OCI-LY7 (cell line): Measurements from ENCODE around the gene TNFSF4.

Experiments used
- EZH2phosphoT487 ChIP-seq: fragments of 200-600 bp; sonication (generic); IDR thresholded peaks from 2 replicates; pipeline ENCODE4 v1.6.1; 2018; ENCODE audit warnings: low read depth, borderline replicate concordance, mild to moderate bottlenecking, mixed run types, antibody characterized with exemption, low read length, moderate library complexity, mixed read lengths
- TF ChIP-seq, protein P1 (sequence below): fragments of 200-600 bp; sonication (generic); conservative IDR thresholded peaks from 2 replicates; pipeline ENCODE4 v1.5.1; 2014; ENCODE audit warnings: mild to moderate bottlenecking, antibody characterized with exemption, low read length, moderate library complexity, mixed read lengths

DNA sequence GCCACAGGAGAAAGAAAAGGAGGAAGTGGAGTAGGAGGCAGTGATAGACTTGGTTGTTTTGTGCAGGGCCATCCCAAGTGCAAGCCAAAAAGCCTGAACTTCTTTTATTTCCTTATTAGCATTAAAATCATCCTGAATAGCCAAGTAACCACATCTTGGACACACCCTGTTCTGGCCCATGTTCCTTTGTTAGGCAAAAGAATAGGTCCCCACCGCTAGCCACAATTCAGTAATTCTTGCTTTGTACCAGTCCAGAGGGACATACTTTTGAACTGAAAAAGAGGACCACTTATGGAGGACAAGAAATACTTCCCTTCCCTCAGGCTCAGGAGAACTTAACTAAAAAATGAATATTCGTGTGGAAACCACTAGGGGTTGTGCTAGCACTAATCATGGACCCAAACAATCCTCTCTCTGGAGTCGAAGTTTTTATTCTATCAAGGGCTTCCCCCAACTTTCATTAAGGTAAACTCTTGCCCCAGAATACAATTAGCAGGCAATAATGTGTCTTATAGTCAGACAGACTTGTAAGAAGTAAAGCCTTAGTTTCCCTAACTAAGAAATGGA, 19.4 kb downstream of the TNFSF4 start:
- no peak for TF ChIP-seq EZH2phosphoT487
- TF ChIP-seq, protein P1, sequence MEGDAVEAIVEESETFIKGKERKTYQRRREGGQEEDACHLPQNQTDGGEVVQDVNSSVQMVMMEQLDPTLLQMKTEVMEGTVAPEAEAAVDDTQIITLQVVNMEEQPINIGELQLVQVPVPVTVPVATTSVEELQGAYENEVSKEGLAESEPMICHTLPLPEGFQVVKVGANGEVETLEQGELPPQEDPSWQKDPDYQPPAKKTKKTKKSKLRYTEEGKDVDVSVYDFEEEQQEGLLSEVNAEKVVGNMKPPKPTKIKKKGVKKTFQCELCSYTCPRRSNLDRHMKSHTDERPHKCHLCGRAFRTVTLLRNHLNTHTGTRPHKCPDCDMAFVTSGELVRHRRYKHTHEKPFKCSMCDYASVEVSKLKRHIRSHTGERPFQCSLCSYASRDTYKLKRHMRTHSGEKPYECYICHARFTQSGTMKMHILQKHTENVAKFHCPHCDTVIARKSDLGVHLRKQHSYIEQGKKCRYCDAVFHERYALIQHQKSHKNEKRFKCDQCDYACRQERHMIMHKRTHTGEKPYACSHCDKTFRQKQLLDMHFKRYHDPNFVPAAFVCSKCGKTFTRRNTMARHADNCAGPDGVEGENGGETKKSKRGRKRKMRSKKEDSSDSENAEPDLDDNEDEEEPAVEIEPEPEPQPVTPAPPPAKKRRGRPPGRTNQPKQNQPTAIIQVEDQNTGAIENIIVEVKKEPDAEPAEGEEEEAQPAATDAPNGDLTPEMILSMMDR: peak; percentile 56
